ENCODE data around the gene SOX12.
"Not testable (repeated sequence)": the region's sequence is repeated elsewhere in the genome, so short reads cannot be mapped to it uniquely, and the experiment has no call there.

Gene SOX12

DNA sequence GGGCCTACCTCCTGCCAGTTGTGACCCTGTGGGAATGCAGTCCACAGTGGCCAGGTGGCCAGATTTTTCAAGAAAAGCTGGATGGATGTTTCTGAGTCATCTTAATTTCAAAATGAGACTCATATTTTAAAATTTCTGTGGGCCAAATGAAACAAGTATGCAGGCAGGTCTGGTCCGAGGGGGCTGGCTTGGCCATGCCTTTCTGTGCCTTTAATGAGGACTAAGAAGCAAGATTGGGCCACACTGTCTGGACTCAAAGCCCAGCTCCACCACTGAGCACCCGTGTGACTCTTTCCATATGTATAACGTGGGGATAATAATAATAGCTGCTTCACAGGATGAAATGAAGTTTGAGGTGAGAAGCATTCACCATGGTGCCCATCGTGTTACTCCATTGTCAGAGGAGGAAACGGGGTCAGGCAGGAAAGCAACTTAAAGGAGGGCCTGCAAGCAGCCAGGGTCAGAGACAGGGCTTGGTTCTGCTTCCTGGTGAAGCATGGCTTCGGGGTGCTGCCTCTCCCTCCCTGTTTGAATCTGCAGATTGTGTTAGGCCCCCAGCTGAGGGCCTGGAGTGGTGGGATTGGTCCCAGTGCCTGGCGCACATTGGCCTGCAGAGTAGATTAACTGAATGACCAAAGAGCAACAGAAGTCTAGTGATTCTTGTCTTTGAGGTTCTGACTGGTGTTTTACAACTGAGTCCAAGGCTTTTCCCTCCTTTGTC is 3.8 kb downstream of the SOX12 start:
- no peak for DNase-seq (ENCODE audit: low spot score)

DNA sequence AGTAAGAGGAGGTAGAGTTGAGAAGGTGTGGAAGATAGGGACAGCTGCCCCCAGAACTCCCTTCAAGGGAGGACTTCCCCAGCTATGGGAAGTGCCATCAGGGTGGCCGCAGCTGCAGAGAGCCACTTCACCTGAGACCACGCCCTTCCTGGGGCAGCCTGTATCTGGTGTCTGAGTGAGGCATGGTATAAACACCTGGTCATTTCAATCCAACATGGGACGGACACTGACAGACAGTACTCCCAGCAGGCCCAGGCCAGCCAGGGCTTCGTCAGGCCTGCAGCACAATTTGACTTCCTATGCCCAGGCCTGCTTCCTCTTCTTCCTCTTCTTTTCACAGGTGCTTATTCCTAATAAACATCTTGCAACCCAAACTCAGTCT is 4.5 kb downstream of the SOX12 start:
- no peak for DNase-seq (ENCODE audit: low spot score)

DNA sequence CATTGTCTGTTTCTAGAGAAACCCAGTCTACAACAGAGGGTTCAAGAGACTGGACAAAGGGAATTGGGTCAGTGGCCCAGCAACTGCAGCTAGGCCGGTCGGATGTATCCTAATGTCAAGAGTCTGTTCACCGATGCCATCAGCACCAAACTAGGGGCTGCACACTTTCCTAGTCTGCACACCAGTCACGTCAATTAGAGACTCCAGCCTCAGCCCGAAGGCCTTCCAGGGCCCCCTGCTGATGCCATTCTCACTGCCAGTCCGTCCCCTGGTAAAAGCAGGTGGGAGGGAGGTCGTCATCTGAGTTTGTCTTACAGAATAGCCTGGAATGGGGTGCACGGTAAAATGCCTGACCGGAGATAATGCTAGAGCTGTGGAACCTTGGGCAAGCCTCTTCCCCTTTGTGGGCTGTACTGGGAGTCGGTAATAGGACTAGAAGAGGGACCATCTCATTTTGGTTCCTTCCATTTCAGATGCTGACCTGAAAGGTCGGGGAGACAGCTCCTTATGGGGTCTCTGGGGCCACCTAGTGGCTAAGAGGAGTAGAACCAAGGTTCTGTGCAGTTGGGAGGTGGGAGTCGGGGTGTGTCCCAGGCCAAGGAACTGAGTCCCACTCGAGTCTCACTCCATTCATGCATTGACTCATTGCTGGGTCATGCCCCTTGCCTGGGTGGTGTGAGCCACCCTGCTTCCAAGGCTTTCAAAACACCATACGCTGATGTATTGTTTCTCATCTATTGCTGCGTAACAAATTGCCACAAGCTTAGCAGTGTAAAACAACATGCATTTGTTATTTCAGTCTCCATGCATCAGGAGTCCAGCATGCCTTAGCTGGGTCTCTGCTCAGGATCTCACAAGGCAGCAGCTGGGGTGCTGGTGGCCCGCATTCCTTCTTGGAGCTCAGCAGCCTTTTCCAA is 5.1 kb downstream of the SOX12 start:
- peak; percentile 74 for DNase-seq (ENCODE audit: low spot score)

DNA sequence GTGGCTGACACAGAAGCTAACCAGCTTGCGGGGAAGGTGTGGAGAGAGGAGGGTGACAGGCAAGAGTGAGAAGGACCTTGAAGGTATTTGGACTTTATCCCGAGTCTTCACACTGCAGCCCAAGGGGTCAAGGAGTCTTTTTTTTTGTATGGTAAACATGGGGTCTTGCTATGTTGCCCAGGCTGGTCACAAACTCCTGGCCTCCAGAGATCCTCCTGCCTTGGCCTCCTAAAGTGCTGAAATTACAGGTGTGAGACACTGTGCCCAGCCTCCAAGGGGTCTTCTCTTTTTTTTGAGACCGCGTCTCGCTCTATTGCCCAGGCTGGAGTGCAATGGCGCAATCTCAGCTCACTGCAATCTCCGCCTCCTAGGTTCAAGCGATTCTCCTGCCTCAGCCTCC is 9.2 kb downstream of the SOX12 start:
- DNase-seq (ENCODE audit: low spot score) = no peak

DNA sequence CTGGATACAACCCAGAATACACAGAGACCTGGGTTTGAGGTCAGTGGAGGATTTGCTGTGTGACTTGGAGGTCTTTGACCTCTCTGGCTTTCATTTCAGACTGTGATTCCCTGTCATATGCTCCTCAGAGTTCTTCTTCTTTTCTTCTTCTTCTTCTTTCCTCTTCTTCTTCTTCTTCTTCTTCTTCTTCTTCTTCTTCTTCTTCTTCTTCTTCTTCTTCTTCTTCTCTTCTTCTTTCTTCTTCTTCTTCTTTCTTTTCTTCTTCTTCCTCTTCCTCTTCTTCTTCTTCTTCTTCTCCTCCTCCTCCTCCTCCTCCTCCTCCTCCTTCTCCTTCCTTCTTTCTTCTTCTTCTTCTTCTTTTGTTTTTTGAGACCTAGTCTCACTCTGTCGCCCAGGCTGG is 10.7 kb downstream of the SOX12 start:
- not testable (repeated sequence) for DNase-seq (ENCODE audit: low spot score)

DNA sequence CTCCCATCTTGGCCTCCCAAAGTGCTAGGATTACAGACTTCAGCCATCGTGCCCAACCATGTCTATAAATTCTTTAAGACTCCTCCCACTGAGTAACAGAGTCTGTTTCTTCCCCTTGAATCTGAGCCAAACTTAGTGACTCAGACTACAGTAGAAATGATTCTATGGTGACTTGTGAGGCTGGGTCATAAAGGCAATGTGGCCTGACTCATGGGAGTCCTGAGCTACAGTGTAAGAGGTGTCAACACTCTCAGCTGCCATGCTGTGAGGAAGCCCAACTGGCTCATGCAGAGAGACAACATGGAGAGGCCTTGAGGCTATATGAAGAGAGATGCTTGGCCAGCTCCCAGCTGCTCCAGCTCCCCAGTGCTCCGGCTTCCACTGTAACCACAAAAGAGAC is 16.3 kb downstream of the SOX12 start:
- no peak for DNase-seq (ENCODE audit: low spot score)

DNA sequence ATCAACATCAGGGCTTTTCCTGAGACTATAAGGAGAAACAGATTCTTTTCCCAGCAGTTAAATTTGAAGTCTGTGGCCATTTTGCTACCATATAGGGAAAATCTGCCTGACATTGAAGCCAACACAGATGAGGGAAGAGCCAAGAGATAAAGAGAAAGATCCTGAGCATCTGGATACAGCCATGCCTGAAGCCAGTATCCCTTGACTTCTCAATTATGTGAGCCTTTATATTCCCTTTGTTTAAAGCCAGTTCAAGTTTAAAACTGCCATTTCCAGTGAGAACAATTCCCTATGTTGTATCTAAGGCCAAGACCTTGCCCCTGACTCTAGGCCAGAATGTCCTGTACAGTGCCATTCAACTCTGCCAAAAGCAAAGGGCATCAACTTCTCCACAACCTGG is 17.8 kb downstream of the SOX12 start:
- DNase-seq (ENCODE audit: low spot score) = no peak

DNA sequence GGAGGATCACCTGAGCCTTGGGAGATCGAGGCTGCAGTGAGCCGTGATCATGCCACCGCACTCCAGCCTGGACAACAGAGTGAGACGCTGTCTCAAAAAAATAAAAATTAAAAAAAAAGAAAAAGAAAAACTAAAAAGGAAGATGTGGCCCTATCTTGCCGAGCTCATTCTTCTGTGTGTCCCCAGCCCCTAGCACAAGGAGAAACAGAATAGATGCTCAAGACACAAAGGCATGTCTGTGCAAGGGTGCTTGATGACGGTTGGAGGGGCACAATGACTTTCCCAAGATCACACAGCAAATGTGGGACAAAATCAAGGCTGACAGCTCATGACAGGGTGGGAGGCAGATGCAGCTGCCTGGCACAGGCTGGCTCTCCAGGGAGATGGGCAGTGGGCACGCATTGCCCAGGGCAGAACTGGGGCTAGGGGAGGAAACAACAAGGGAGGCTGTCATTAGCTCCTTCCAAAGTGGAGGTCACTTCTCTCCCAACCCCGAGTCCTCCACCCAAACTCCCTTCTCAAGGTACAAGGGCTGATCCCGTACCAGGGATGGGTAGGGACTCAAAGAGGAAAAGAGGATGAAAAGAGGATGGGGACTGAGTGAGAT is 20.8 kb downstream of the SOX12 start:
- DNase-seq (ENCODE audit: low spot score) = no peak

DNA sequence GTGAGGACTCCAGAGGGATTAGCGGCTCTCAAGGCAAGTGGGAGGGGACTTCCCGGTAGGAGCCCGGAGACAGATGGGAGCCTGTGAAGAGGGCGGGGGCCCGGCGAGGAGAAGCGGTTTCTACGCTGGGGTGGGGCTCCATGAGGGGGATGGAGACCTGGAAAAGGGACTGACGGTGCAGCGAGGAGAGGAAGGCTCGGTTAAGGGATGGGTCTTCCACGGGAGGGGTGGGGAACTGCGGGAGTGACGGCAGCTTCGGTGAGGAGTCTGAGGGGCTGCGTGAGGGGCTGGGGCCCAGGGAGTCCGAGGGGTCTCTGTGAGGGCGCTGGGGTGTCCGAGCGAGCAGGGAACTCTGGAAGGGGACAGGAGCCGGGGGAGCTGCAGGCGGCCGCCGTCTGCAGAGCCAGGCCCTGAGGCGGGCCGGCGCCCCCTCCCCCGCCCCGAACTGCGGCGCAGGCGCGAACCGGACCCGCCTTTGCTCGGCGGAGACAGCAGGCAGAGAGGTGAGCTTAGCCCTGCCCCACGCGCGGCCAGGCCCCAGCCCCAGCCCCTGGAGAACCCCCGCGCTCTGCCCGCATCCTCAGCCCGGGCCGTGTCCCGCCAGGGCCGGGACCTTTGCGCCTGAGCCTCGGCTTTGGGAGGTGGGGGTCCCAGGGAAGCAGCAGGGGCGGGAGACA is 21.4 kb downstream of the SOX12 start, which contains the start of gene NRSN2:
NRSN2 (plus strand) TSS at position 472 of the 677 bp plus-strand sequence. CDS start 2,533 bp downstream, outside the sequence.
- DNase-seq (ENCODE audit: low spot score) = peak; percentile 94

DNA sequence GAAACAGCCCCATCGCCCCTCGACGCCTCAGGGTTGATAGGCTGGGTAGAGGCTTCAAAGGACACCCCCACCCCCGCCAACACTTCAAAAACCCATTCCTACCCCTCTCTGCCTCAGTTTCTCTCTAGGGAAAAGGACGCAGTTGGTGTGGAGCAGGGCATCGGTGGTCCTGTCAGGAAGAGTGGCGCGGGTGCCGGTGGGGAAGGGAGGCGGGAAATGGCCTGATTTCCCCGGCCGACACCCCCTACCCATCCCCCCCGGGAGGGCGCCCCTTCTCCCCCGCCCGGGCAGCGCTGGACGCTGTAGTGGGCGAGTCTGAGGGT is 21.9 kb downstream of the SOX12 start:
- DNase-seq (ENCODE audit: low spot score) = no peak

DNA sequence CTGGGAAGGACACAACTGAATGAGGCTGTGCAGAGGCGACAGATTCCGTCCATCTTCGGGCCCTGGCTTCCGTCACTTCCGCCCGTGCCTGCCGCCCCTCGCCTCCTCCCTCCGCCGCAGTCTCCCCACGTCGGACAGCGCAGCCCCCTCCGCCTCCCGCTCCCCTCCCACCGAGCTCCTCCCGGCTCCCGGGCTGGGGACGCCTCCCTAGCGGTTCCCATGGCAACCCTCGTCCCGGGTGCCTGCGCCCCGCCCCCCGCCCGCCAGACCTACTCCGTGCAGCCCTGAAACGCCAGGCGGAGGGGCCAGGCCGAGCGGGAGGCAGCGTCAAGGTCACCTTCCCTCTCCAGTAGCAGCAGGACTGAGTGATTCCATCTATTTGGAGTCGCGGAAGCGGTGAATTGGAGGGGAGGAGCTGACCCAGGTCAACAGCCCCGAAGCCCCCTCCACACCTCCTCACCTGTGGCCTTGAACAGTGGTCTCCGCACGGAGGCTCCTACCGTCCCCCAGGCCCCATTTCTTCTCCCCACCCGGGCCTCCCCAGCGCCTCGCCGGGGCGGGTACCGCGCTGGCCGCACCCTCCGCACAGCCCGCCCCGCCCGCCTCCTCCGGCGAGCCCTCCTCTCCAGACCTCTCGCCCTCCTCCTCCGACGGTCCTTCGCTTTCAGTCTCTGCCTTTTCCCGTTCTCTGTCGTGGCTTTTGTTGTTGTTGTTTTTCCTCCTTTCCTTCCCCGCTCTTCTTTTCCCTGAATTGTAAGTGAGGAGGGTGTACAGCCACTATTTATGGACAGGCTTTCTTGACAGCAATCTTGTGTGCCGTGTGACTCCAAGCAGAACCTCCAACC is 22.5 kb downstream of the SOX12 start:
- DNase-seq (ENCODE audit: low spot score) = peak; percentile 99

DNA sequence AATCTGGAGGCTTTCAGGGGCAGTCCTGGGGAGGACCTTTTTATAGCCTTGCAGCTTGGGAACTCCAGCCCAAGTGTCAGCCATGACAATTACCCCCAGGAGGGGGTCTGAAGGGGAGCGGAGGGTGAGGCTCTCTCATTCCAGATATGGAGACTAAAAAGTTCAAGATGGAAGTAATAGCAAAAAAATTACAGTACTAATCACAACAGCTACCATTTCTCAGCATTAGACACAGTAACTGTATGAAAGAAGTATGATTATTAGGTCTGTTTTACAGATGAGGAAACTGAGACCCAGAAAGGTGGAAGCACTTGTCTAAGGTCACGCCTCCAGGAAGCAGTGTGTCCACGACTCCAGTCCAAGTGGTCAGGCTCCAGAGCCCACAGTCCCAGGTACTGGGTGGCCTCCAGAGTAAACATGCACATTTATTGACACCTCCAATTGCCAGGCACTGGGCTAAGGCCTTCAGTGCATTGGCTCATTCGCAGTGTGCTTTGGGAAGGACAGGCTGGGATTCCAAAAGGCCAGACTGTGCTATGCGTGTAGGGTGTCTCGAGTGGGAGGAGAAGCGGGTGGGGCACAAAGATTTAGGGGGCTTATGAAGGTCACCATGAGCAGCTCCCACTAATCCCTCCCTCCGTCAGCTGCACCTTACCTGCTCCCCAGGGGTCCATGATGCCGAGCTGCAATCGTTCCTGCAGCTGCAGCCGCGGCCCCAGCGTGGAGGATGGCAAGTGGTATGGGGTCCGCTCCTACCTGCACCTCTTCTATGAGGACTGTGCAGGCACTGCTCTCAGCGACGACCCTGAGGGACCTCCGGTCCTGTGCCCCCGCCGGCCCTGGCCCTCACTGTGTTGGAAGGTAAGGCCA is 23.9 kb downstream of the SOX12 start:
- DNase-seq (ENCODE audit: low spot score) = no peak

DNA sequence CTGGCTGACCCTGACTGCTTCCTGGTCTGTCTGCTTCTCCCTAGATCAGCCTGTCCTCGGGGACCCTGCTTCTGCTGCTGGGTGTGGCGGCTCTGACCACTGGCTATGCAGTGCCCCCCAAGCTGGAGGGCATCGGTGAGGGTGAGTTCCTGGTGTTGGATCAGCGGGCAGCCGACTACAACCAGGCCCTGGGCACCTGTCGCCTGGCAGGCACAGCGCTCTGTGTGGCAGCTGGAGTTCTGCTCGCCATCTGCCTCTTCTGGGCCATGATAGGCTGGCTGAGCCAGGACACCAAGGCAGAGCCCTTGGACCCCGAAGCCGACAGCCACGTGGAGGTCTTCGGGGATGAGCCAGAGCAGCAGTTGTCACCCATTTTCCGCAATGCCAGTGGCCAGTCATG is 27.8 kb downstream of the SOX12 start:
- DNase-seq (ENCODE audit: low spot score) = no peak

DNA sequence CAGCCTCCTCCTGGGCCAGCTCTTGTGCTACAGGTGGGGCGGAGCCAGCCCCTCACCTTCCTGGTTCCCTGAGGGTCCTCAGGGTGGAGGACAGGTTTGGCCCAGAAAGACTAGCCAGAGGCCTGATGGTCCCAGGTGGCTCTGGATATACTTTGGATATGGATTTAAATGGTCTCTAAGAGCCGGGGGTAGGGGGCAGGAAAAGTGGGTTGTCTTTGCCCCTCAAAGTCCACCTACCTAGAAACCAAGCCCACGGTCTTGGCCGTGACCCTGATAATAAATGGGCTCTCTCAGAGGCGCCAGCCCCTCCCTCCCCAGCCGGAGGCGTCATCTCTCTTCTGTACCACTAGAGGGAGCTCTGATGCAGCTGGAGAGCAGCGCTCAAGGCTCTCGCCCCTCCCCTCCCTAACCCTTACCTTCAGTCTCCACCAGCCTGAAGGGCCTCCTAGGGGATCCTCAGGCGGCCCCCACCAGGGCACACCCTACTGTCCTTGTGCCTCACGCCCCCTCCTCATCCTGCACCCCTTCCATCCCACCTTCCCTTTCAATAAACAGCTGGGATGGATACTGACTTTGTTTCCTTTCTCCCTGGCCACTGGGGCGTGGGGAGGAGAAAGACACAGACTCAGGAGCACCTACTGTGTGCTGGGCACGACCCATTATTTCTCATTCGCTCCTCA is 29.1 kb downstream of the SOX12 start:
- DNase-seq (ENCODE audit: low spot score) = peak; percentile 91

DNA sequence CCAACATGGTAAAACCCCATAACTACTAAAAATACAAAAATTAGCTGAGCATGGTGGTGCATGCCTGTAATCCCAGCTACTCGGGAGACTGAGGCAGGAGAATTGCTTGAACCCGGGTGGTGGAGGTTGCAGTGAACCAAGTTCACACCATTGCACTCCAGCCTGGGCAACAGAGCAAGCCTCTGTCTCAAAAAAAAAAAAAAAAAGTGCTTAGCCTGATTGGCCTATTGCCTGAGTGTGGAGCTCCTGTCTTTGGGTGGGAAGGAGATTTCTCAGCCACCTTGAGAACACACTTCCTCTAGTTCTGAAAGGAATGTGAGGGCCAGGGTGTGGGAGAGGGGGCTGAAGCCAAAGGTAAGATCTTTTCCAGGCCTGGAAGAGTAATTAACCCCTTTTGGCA is 30.8 kb downstream of the SOX12 start:
- DNase-seq (ENCODE audit: low spot score) = not testable (repeated sequence)

DNA sequence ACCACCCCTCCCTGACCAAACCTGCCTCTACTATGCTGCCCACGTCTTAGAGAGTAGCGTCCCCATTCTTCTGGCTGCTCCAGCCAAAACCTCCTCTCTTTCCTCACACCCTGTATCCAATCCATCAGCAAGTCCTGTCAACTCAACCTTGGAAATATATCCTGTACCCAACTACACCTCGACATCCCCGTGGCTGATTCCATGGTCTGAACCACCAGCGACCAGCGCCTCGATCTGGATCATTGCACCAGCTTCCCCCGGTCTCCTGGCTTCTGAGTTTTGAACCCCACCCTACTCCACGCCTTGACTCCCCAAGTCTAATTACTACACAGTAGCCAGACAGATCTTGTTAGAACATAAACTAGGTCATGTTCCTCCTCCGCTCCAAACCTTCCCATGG is 31.4 kb downstream of the SOX12 start:
- DNase-seq (ENCODE audit: low spot score) = no peak

DNA sequence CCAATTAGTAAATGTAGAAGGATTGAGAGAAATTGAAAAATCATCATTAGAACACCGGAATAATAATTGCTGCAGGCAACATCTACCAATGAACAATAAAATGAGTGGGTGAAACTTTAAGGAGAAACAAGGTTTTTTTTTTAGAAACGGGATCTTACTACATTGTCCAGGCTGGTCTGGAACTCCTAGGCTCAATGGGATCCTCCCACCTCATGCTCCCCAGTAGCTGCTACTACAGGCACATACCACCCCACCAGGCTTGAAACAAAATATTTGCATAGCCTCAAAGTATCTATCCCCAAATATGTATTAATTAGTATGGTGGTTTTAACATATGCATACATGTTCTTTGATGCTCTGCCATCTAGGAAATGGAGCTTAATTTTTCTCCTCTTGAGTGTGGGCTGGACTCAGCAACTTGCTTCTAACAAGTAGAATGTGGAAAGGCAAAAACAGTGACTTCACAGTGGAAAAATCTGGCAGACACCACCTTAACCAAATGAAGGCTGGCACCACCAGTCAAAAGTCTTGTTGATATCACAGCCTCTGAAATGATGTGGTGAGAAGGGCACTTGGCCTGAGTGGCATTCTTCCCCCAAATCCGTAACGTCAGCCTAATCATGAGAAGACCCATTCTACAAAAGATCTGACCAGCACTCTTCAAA is 33.7 kb downstream of the SOX12 start:
- peak; percentile 40 for DNase-seq (ENCODE audit: low spot score)

DNA sequence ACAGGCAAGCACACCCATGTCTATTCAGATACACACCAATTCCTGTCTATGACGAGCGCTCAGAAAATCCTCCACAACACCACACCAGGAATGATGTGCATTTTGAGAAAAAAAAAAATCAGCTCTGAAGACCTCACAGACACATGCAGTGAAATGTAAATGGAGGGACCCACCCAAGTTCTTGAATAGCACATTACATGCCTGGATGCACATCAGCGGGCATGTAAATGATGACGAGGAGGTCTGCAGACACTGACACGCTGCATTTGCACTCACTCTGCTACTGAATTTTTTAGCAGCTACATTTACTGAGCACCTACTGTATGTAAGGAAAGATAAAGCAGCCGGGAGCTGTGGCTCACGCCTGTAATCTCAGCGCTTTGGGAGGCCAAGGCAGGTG is 36.2 kb downstream of the SOX12 start:
- no peak for DNase-seq (ENCODE audit: low spot score)

Data from AG20443 (cell line).